Retinal pigment epithelial cell (primary cell): ENCODE measurements around the gene RNF224.
A peak's percentile ranks its signal among the peaks of the same experiment; 100 is the strongest.

Source experiments
- DNase-seq: peaks from one replicate; pipeline ENCODE4 v3.0.0-alpha.2; 2010; ENCODE audit warnings: low read depth
- H3K4me3 ChIP-seq: 2 replicates; pipeline ENCODE4 v1.5.1; 2011; ENCODE audit warnings: mild to moderate bottlenecking, low read length, control low read depth, moderate library complexity
- TF ChIP-seq, protein P1 (sequence below): conservative IDR thresholded peaks from 2 replicates; pipeline ENCODE4 v1.5.1; 2011; ENCODE audit warnings: low read depth, low read length, control low read depth, inconsistent platforms

RNF224 gene

GRCh38 chr9:137199411-137200121 lies 27.7 kb upstream of the RNF224 start:
- H3K4me3 ChIP-seq = peak overlapping the region; percentile 84
- TF ChIP-seq, protein P1, sequence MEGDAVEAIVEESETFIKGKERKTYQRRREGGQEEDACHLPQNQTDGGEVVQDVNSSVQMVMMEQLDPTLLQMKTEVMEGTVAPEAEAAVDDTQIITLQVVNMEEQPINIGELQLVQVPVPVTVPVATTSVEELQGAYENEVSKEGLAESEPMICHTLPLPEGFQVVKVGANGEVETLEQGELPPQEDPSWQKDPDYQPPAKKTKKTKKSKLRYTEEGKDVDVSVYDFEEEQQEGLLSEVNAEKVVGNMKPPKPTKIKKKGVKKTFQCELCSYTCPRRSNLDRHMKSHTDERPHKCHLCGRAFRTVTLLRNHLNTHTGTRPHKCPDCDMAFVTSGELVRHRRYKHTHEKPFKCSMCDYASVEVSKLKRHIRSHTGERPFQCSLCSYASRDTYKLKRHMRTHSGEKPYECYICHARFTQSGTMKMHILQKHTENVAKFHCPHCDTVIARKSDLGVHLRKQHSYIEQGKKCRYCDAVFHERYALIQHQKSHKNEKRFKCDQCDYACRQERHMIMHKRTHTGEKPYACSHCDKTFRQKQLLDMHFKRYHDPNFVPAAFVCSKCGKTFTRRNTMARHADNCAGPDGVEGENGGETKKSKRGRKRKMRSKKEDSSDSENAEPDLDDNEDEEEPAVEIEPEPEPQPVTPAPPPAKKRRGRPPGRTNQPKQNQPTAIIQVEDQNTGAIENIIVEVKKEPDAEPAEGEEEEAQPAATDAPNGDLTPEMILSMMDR = peak; percentile 1

DNA sequence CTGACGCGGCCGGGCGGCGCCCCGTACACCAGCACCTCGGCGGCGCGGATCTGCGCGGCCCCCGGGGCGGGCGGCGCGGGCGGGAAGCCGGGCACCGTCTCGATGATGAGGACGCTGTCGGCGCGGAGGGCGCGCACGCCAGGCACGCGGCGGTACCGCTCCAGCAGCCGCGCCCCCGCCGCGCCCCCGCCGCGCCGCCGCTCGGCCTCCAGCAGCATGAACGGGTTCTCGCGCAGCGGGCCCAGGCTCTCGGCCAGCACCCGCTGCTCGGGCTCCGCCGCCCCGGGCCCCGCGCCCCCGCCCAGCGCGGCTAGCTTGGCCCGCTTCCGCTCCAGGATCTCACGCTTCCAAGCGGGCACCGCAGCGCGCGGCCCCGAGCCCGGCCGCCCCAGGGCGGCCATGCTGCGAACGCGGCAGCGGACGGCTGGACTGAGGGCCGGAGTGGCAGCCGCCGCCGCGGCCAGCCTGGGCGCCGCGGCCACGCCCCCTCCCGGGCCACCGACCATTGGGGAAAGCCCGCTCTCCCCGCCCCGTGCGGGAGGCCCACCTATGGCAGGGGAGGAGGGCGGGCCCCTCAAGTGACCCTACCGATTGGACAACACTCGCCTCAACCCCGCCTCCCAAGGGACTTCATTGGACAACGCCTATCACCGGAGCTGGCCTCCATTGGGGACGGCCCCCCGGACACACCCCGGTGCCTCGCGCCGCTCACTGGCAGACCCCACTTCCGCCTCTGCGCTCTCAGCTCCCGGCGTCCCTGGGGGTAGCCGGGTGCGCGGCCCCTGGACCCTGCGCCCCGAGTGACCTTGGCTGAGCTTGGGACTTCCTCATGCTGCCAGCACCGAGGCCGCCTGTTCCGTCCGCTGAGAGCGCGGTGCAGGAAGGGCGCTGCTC lies 26.7 kb upstream of the RNF224 start, which contains the start of gene TPRN:
Gene TPRN (minus strand): TSS at position 431 of the 894 bp plus-strand sequence. CDS start 30 bp downstream, at position 401.
- peak; percentile 98 for DNase-seq
- peak within 1 kb of the TSS; percentile 84 for H3K4me3 ChIP-seq
- TF ChIP-seq, protein P1 = no peak

More at GRCh38 chr9:137199411-137200121, 27.7 kb upstream of the RNF224 start:
- DNase-seq = no peak

GRCh38 chr9:137201205-137201868 lies 26.0 kb upstream of the RNF224 start:
- DNase-seq = no peak
- peak overlapping the region; percentile 70 for H3K4me3 ChIP-seq
- TF ChIP-seq, protein P1 = no peak

DNA sequence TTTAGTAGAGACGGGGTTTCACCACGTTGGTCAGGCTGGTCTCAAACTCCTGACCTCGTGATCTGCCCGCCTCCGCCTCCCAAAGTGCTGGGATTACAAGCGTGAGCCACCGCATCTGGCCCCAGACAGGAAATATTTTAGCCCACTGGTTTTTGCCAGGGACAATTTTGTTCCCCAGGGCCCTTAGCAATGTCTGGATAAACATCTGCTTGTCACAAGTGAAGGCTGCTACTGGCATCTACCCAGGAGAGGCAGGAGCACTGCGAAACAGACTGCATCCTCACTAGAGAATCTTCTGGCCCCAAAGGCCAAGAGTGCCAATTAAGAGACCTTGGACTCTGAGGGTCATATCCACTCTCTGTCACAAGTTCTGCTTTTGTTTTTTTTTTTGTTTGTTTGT lies 24.3 kb upstream of the RNF224 start:
- no peak overlapping the region for H3K4me3 ChIP-seq
- no peak for DNase-seq
- TF ChIP-seq, protein P1 = no peak

GRCh38 chr9:137204731-137205125 lies 22.6 kb upstream of the RNF224 start:
- H3K4me3 ChIP-seq = peak overlapping the region; percentile 86
- TF ChIP-seq, protein P1 = no peak
- DNase-seq = no peak

- TF ChIP-seq, protein P1 = no peak
- DNase-seq = no peak
- H3K4me3 ChIP-seq = peak within 1 kb of the TSS; percentile 86
Measured at GRCh38 chr9:137205126-137206069, 21.9 kb upstream of the RNF224 start, which contains the start of the genes NDOR1 and TMEM203. Gene NDOR1 (plus strand): TSS chr9:137205700. CDS start chr9:137205778, 78 bp downstream. Gene TMEM203 (minus strand): TSS chr9:137205648. CDS start chr9:137205414, 234 bp downstream.
